GM10248 (cell line): ENCODE data around the gene TNFRSF21.

Experiments
- CTCF ChIA-PET: fragments of 300-600 bp; sonication (Branson Sonifier 250); formaldehyde crosslinking; extraction: SDS; loops from one replicate; lab custom pipeline; 2021; ENCODE audit warnings: antibody characterized with exemption; lab: Yijun Ruan, JAX
- POLR2A ChIA-PET: fragments of 350-650 bp; sonication (Branson Sonifier 250); formaldehyde crosslinking; extraction: SDS; loops from one replicate; lab custom pipeline; 2020; ENCODE audit warnings: antibody characterized with exemption; lab: Yijun Ruan, JAX
- DNase-seq: peaks from one replicate; pipeline ENCODE4 v3.0.0; 2012; ENCODE audit errors: extremely low spot score
- TF ChIP-seq, protein P1 (sequence below): IDR thresholded peaks from 2 replicates; pipeline ENCODE4 v1.5.1; 2012; ENCODE audit warnings: mild to moderate bottlenecking, low read depth; ENCODE audit errors: extremely low read depth, missing control alignments, control extremely low read depth

The TNFRSF21 gene

DNA sequence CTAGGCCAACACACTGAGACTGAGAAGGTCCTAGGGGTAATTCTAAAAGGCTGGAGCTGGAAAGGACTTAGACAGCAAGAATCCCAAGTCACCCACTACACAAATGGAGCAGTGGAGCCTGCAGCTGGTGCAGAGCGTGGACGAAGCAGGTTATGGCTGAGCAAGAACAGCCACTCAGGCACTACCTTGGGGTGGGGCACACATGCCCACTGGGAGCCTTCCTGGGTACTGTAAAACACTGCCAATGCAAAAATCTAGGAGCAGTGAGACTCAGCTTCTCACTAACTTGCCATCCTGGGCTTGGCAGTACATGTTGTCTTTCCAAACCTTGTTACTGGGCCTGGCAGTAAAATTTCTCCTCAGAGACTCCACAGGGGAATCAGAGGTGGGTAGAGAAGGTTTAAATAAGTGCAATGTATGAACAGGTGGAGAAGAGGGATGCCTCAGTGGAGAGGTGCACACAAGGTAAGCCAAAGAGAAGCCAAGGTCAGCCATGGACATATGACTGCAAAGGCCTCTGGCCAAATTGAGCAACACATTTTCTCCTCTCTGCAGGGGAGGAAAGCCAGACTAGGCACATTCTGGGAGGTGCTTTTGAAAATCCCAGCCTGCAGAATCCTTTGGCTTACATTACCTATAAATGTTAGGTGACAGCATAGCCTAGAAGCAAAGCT, 105.6 kb downstream of the TNFRSF21 start:
- ChIA-PET CTCF (no interaction called here), POLR2A (no interaction called here)
- no peak for DNase-seq
- TF ChIP-seq, protein P1, sequence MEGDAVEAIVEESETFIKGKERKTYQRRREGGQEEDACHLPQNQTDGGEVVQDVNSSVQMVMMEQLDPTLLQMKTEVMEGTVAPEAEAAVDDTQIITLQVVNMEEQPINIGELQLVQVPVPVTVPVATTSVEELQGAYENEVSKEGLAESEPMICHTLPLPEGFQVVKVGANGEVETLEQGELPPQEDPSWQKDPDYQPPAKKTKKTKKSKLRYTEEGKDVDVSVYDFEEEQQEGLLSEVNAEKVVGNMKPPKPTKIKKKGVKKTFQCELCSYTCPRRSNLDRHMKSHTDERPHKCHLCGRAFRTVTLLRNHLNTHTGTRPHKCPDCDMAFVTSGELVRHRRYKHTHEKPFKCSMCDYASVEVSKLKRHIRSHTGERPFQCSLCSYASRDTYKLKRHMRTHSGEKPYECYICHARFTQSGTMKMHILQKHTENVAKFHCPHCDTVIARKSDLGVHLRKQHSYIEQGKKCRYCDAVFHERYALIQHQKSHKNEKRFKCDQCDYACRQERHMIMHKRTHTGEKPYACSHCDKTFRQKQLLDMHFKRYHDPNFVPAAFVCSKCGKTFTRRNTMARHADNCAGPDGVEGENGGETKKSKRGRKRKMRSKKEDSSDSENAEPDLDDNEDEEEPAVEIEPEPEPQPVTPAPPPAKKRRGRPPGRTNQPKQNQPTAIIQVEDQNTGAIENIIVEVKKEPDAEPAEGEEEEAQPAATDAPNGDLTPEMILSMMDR = no peak

DNA sequence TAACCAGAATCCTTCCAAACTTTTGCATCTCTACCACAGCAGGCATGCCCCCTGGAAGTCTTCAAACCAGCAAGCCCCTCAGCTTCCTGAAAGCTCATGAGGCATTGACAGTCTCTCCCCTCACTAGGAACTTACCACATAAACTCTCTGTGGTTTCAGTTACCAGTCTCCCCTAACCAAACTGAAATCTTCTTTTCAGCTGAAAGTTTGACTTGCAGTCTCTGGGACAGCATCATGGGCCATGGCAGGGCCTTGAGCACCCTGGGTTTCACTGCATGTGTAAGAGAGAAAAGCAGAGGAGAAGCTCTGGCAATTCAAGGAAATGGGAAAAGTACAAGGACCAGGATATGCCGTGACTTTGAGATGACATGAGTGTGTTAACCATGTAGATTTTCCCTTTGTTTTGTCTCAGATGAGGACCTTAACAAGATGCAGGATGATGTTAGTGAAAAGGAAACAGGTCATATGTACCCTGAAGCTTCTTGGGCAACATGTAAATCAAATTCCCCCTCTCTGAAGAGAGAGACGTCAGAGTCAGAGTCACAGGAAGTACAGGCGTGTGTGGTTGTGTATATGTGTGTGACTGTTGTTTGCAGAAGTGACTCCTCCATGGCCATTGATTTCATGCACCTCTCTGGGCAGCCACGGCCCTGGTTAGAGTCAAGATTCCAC, 106.3 kb downstream of the TNFRSF21 start:
- TF ChIP-seq, protein P1 = no peak
- ChIA-PET POLR2A (no interaction called here), CTCF (no interaction called here)
- DNase-seq = peak; percentile 22

DNA sequence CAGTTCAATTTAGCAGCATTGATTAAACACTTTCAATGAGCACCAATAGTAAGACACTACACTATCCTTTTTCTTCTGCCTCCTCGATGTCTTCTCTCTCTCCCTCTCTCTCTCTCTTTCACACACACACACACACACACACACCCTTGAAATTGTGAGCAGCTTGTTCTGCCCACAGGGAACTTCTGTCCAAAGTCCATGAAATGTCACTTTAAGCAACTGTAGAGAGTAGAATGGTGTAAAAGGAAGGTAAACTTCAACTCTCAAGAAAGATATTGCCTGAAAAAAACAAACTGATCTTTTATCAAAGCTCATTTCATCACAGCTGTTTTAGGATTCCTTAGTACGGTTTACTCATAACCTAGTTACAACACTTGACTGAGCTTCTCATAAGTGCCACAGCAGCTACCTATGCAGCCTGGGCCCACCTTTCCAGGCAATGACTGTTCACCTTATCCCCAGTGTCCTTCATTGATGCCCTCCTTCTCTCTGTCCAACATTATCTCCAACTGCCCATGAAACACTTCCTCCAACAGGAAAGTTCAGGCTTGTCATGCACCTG, 107.0 kb downstream of the TNFRSF21 start:
- ChIA-PET POLR2A (no interaction called here), CTCF (no interaction called here)
- TF ChIP-seq, protein P1 = no peak
- no peak for DNase-seq

DNA sequence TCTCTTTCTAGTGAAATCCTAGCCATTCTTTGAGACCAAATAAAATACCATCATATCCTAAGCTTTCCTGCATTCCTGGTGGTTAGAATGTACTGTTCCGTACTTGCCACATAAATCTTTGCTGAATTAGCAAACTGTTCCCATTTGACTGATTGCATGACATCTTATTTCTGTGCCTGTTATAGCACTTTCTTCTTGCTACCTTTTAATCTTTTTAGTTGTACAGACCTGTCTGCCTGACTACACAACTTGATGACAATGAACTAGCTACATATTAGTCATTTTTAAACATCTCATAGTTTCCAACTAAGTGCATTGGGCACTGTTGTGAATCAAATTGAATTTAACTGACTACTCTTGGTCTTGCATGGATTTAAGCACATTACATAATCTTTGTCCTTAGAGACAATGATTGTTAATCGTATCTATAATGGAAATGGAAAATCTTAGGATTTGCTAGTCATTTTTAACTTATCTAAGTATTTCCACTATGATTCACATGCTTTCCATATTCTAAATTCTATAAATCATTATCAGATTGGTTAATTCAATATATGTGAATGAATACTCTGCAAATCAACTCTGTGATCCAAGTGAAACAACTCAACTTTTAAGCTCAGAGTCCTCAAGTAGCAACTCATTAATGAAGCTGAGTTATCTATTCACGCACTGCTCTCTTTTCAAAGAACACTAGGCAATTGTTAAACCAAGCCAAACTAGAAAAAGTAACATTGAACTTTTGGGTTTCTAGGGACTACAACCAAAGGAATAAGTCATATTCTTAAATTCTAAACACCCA, 109.0 kb downstream of the TNFRSF21 start:
- POLR2A ChIA-PET = no interaction called here
- no peak for DNase-seq
- TF ChIP-seq, protein P1 = no peak
- CTCF ChIA-PET = no interaction called here

DNA sequence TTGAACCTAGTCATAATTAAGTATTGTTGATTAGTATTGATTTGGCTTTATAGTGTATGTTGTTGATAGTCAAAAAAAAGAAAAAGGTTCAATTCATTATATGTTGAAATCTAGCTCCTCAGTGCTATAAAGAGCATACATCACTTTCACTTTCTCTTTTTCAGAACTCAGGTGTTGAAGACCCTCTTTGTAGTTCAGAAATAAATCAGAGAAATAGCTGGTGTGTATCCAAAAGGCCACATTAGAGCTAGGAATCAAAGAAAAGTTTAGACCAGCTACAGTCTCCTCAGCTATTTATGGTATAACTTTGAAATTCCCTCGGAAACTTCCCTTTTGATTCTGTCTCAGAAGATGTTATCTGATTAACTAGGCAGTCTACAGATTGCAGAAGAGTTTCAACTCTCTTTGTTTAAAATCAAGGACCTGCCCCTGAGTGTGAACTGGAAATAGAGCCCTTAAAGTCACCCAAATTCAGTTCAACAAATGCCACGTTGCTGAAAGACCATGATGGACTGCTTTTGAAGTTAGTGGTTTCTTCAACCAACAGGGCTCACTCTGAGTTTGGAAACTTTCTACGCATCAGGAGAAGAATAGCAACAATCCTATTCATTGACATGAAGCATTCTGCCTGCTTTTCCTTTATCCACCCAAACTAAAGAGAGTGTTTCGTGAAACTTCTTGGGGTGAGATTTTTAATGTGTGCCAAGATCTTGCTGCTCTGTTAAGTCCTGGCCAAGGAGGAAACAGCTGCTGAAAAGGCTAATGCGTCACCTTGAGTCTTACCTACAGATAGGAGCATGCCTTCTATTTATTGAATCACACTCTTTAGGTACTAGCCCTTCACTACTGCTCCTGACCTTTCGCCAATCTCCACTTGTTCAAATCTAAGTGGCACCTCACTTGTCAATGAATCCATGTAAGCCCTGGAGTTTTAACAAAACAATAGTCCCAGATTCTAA, 111.7 kb downstream of the TNFRSF21 start:
- POLR2A ChIA-PET = no interaction called here
- no peak for DNase-seq
- CTCF ChIA-PET = interaction anchor here (1.4 kb wide), 1 partner anchor 112 kb away, joined by 3 read pairs; the partner anchor contains the start of gene TNFRSF21
- TF ChIP-seq, protein P1 = no peak
